Loucy (cell line): ENCODE results near the gene R3HDM1.
"Not testable (repeated sequence)": the region's sequence is repeated elsewhere in the genome, so short reads cannot be mapped to it uniquely, and the experiment has no call there.

Source experiments
- EZH2phosphoT487 ChIP-seq: fragments of 200-600 bp; IDR thresholded peaks from 2 replicates; pipeline ENCODE4 v1.6.1; 2018; ENCODE audit warnings: antibody characterized with exemption, mild to moderate bottlenecking, moderate library complexity, borderline replicate concordance
- TF ChIP-seq, protein P1 (sequence below): fragments of 200-600 bp; sonication (generic); conservative IDR thresholded peaks from 2 replicates; pipeline ENCODE4 v1.5.1; 2014; ENCODE audit warnings: mild to moderate bottlenecking, antibody characterized with exemption, low read length

DNA sequence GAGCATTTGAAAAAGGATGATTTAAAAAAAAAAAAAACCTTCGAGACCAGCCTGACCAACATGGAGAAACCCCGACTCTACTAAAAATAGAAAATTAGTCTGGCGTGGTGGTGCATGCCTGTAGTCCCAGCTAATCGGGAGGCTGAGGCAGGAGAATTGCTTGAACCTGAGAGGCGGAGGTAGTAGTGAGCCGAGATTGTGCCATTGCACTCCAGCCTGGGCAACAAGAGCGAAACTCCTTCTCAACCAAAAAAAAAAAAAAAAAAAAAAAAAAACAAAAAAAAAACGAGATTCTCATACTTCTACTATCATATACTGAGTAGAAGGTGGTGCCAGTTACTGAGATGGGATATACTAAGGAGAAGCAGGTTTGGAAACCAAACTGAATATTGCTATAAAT, 98.8 kb downstream of the R3HDM1 start:
- TF ChIP-seq, protein P1, sequence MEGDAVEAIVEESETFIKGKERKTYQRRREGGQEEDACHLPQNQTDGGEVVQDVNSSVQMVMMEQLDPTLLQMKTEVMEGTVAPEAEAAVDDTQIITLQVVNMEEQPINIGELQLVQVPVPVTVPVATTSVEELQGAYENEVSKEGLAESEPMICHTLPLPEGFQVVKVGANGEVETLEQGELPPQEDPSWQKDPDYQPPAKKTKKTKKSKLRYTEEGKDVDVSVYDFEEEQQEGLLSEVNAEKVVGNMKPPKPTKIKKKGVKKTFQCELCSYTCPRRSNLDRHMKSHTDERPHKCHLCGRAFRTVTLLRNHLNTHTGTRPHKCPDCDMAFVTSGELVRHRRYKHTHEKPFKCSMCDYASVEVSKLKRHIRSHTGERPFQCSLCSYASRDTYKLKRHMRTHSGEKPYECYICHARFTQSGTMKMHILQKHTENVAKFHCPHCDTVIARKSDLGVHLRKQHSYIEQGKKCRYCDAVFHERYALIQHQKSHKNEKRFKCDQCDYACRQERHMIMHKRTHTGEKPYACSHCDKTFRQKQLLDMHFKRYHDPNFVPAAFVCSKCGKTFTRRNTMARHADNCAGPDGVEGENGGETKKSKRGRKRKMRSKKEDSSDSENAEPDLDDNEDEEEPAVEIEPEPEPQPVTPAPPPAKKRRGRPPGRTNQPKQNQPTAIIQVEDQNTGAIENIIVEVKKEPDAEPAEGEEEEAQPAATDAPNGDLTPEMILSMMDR: not testable (repeated sequence)
- not testable (repeated sequence) for TF ChIP-seq EZH2phosphoT487
